HS-5 (cell line): ENCODE data around the gene TLR9.
"Not testable (repeated sequence)": the region's sequence is repeated elsewhere in the genome, so short reads cannot be mapped to it uniquely, and the experiment has no call there.

Experiments used
- DNase-seq: peaks from one replicate; pipeline ENCODE4 v3.0.0-alpha.2; 2012; ENCODE audit warnings: low read depth

TLR9 gene

DNA sequence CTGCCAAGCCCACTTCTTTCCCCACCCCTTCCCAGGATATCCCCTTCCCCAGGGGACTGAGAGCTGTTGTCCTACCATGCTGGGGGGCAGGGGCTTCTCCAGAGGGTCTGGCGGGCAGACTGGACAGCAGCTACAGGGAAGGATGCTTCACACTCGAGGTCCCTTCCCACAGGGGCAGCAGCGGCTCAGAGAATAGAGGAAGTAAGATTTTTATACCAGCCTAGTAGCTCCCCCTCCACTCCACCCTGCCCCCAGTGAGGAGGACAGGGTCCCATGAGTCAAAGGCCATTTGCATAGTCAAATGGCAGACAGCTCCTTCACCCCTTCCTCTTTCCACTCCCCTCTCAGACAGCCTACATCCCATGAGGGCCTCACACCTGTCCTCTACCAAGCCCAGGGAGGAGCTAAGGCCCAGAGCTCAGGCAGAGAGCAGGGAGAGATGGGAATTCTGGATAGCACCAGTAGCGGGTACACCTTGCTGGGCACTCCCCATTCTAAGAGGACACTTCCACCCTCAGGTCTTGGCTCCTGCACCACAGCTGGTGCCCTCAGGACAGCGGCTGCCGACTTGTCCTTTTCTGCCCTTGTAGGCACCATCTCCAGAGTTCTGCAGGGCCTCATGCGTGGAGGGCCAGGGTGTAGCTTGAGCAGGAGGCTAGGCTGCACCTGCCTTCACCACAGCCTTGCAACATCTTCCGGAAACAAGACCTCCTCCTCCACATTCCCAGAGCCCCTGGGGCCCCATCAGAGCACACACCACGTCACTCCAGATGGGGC, at the start of gene TLR9:
TLR9 (minus strand) TSS at position 194 of the 777 bp plus-strand sequence; CDS start at position 78, 116 bp downstream.
- DNase-seq, result no peak

- DNase-seq, result not testable (repeated sequence)
Observed at GRCh38 chr3:52274781-52275180, 49.3 kb upstream of the TLR9 start.

DNA sequence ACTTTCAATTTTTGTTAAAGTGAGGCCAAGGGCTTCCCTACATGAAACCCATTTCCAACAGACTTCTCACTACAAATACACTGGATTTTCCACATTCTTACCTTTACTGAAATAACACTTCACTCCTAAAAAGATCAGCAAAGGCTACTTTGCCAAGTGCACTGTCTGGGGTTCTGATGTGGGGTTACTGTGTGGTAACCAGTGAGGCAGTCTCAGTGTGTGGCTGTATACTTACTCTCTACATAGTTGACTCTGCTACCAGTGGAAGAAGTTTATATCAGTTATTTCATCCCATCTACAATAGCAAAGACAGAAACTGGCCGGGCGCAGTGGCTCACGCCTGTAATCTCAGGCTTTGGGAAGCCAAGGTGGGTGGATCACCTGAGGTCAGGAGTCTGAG, 47.4 kb upstream of the TLR9 start:
- DNase-seq, result no peak

GRCh38 chr3:52272172-52272571, 46.7 kb upstream of the TLR9 start:
- DNase-seq, result not testable (repeated sequence)

- no peak for DNase-seq
Observed at GRCh38 chr3:52270252-52270754, 44.9 kb upstream of the TLR9 start.

DNA sequence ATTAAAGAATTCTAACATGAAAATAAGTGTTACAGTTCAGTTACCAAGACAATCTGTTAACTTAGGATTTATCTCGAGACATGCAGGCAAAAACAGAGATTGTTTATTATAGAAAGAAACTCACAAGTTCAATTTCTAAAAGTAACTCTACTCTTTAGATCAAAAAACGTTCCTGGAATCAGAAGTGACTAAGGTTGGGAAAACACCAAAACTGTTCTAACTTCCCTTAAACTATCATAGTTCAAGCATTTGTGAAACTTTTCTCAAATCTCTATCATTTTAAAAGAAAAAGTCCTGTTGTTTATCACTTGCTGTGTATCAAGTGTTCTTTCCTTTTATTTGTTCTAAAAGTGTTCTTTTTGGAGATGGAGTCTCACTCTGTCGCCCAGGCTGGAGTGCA, 44.3 kb upstream of the TLR9 start:
- DNase-seq, result no peak

- no peak for DNase-seq
Observed at GRCh38 chr3:52268036-52268435, 42.6 kb upstream of the TLR9 start.

DNA sequence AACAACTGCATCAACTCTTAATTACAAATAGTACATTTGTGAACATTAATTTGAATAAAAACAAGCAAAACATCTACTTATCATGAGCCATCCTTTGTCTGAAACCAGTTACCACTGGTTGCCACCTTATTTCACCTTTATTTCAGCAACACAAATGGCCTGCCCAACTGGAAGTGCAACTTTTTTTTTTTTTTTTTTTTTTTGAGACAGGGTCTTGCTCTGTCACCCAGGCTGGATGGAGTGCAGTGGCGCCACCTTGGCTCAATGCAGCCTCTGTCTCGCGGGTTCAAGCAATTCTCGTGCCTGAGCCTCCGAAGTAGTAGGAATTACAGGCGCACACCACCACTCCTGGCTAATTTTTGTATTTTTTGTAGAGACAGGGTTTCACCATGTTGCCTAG, 39.9 kb upstream of the TLR9 start:
- no peak for DNase-seq

GRCh38 chr3:52262447-52262846, 37.0 kb upstream of the TLR9 start:
- DNase-seq, result no peak

DNA sequence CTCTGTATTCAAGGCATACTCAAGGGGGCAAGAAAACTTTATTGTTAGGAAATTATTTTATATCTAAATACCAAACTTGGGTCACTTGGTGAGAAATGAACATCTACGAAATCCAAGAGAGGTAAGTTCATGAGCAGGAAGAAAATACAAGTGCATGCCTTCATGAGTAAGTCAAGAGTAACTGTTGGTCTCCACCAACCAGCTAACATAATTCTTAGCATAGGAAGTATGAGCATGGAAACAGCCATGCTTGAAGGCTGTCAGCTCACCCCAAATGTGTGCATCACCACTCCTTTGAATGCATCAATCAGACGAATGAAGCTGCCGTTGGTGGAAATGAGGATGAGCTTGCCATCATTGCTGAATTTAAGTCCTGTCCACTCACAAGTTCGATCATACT, 34.0 kb upstream of the TLR9 start:
- DNase-seq, result no peak

DNA sequence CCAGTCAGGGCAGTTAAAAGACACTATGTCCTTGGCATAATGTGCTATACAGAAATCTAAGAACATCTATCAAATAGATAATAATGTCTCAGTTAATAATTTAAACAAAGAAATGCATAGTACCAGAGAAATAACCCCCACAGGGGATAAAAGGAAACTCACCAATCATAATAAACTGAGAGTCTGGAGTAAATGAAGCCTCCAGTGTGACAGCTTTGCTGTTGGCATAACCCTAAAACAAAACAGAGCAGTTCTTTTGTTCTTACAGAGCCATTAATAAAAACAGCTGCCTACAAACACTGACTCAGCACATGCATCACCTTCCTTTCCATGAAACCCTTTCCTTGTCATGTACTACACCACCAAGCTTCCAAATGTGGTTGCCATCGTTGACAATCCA, 33.6 kb upstream of the TLR9 start:
- DNase-seq, result no peak

DNA sequence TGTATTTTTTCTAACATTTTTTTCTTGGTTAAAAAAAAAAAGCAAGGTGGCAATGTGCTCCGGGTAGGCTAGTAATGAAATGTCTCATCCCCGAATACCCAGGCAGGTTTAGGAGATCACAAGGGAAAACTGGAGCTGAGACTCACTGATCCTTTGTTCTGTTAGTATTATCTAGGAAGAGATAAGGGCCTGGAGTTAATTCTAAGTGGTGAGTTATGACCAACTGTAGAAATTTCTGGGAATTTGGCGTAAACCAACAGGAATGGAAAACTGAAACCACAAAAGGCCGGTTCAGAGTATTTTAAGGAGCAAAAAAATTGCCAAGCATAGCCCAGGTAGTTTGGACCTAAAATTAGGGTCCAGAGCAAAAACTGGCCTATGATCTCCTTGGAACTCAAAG, 32.5 kb upstream of the TLR9 start:
- DNase-seq, result no peak

- no peak for DNase-seq
Observed at GRCh38 chr3:52256622-52257021, 31.2 kb upstream of the TLR9 start.

DNA sequence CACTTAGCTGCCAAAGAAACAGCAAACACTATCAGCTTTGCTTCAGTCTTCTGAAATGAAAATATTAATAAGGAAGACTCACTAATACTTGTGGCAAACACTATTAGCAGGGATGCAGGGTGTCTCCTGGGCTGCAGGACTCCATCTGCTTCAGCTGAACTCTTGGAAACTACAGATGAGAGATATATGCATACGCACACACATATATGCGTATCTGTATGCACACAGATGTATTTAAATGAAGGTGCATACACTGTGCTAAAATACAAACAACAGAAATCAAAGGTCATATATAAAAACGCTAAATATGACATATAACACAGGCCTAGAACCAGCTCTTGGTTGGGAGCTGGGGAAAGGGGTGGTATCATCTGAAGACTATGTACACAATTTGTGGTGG, 30.7 kb upstream of the TLR9 start:
- no peak for DNase-seq

GRCh38 chr3:52254608-52255007, 29.2 kb upstream of the TLR9 start:
- no peak for DNase-seq

GRCh38 chr3:52253314-52254304, 28.2 kb upstream of the TLR9 start:
- no peak for DNase-seq

DNA sequence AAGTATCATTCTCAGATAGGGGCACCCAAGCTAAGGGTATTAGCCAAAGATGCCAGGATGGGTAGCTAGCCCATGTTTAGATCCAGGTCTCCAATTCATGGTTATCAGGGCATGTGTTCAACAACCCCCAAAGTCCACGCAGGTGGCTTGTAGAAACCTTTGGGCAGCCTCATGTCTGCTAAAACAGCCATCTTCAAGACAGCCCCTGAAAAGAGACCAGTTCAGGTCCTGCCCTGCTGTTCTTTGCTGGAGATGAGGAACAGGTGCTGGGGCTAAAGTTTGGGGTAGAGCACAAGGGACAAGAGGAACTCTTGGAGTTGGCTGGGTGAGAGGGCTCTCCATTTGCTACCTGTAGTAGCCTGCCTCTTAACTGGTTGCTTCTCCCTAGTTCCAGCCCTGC, 24.7 kb upstream of the TLR9 start:
- DNase-seq, result no peak

GRCh38 chr3:52249683-52250082, 24.2 kb upstream of the TLR9 start:
- no peak for DNase-seq

- no peak for DNase-seq
Observed at GRCh38 chr3:52248816-52249547, 23.5 kb upstream of the TLR9 start.

- DNase-seq, result no peak
Observed at GRCh38 chr3:52248165-52248541, 22.7 kb upstream of the TLR9 start.

- no peak for DNase-seq
Observed at GRCh38 chr3:52247409-52248164, 22.1 kb upstream of the TLR9 start.
